Mesenchymal stem cell (in vitro differentiated cells and primary cell): ENCODE data around the gene STAB1.

ENCODE experiments used
- DNase-seq: peaks from one replicate; pipeline ENCODE4 v3.0.0-alpha.2; 2013
- H2AFZ ChIP-seq: one replicate; pipeline ENCODE4 v1.6.1; 2013; ENCODE audit warnings: low read depth, mild to moderate bottlenecking, control low read depth, inconsistent platforms, low read length, moderate library complexity
- H2AK5ac ChIP-seq: 2 replicates; pipeline ENCODE4 v1.6.1; 2013; ENCODE audit warnings: low read length, moderate library complexity, mild to moderate bottlenecking, inconsistent platforms; ENCODE audit not compliant: severe bottlenecking
- H2BK120ac ChIP-seq: one replicate; pipeline ENCODE4 v1.6.1; 2013; ENCODE audit warnings: low read depth, mild to moderate bottlenecking, inconsistent platforms, low read length, moderate library complexity
- H2BK12ac ChIP-seq, 2 experiments: one replicate each; pipeline ENCODE4 v1.6.1; 2013; ENCODE audit warnings: inconsistent platforms in 2 of 2, low read length in 2 of 2, mild to moderate bottlenecking in 2 of 2, moderate library complexity in 2 of 2, control low read depth in 1 of 2
- H2BK15ac ChIP-seq: one replicate; pipeline ENCODE4 v1.6.1; 2013; ENCODE audit warnings: mild to moderate bottlenecking, low read depth, inconsistent platforms; ENCODE audit not compliant: poor library complexity, severe bottlenecking
- H2BK5ac ChIP-seq: 2 replicates; pipeline ENCODE4 v1.6.1; 2013; ENCODE audit warnings: low read depth, mild to moderate bottlenecking, low read length, control low read depth, inconsistent platforms; ENCODE audit not compliant: poor library complexity, severe bottlenecking
- H3K14ac ChIP-seq, 2 experiments: one replicate each; pipeline ENCODE4 v1.6.1; 2013; ENCODE audit warnings: inconsistent platforms in 2 of 2, low read length in 2 of 2, control low read depth in 1 of 2, mild to moderate bottlenecking in 1 of 2, moderate library complexity in 1 of 2
- H3K18ac ChIP-seq, 2 experiments: one replicate each; pipeline ENCODE4 v1.6.1; 2013; ENCODE audit warnings: inconsistent platforms in 2 of 2, low read length in 2 of 2, control low read depth in 1 of 2, low read depth in 1 of 2, mild to moderate bottlenecking in 1 of 2
- H3K23ac ChIP-seq, 2 experiments: one replicate each; pipeline ENCODE4 v1.6.1; 2013; ENCODE audit warnings: inconsistent platforms in 2 of 2, low read length in 2 of 2, mild to moderate bottlenecking in 2 of 2, moderate library complexity in 2 of 2, control low read depth in 1 of 2
- H3K27ac ChIP-seq: 2 replicates; pipeline ENCODE4 v1.5.1; 2013; ENCODE audit warnings: mild to moderate bottlenecking, moderate library complexity, low read length, control low read depth, inconsistent platforms; ENCODE audit not compliant: poor library complexity, severe bottlenecking
- H3K27me3 ChIP-seq, 2 experiments: 2 replicates each; pipeline versions ENCODE4 v1.6.1 to v1.7.0; 2013; ENCODE audit warnings: low read length in 2 of 2, mild to moderate bottlenecking in 2 of 2, moderate library complexity in 2 of 2, control low read depth in 1 of 2, inconsistent platforms in 1 of 2; ENCODE audit not compliant: control insufficient read depth in 1 of 2, insufficient read depth in 1 of 2
- H3K36me3 ChIP-seq, 2 experiments: 2 replicates each; pipeline versions ENCODE4 v1.6.1 to v1.7.0; 2013; ENCODE audit warnings: low read length in 2 of 2, control low read depth in 1 of 2, inconsistent platforms in 1 of 2, low read depth in 1 of 2, mild to moderate bottlenecking in 1 of 2; ENCODE audit not compliant: insufficient read depth in 2 of 2, control insufficient read depth in 1 of 2
- H3K4ac ChIP-seq, 2 experiments: one replicate each; pipeline ENCODE4 v1.6.1; 2013; ENCODE audit warnings: inconsistent platforms in 2 of 2, low read length in 2 of 2, mild to moderate bottlenecking in 2 of 2, moderate library complexity in 2 of 2, control low read depth in 1 of 2, low read depth in 1 of 2
- H3K4me1 ChIP-seq: 2 replicates; pipeline ENCODE4 v1.6.1; 2013; ENCODE audit warnings: low read depth, low read length, control low read depth; ENCODE audit not compliant: control insufficient read depth, insufficient read depth
- H3K4me2 ChIP-seq: 2 replicates; pipeline ENCODE4 v1.6.1; 2013; ENCODE audit warnings: low read length, mild to moderate bottlenecking, inconsistent platforms; ENCODE audit not compliant: poor library complexity, severe bottlenecking
- H3K4me3 ChIP-seq, 2 experiments: 2 replicates each; pipeline versions ENCODE4 v1.5.1 to v1.7.0; 2013; ENCODE audit warnings: low read length in 2 of 2, mild to moderate bottlenecking in 2 of 2, control low read depth in 1 of 2, low read depth in 1 of 2; ENCODE audit not compliant: insufficient read depth in 1 of 2
- H3K79me1 ChIP-seq: replicated peaks from 2 replicates; pipeline ENCODE4 v1.6.1; 2013; ENCODE audit warnings: mild to moderate bottlenecking, control low read depth, low read length, inconsistent platforms; ENCODE audit not compliant: poor library complexity, severe bottlenecking
- H3K9ac ChIP-seq: 2 replicates; pipeline ENCODE4 v1.7.0; 2013; ENCODE audit warnings: mild to moderate bottlenecking, low read length, moderate library complexity
- H3K9me3 ChIP-seq: 2 replicates; pipeline ENCODE4 v1.7.0; 2013; ENCODE audit warnings: mild to moderate bottlenecking, low read length; ENCODE audit not compliant: control insufficient read depth
- H4K8ac ChIP-seq: one replicate; pipeline ENCODE4 v1.6.1; 2013; ENCODE audit warnings: inconsistent platforms, mild to moderate bottlenecking, low read length, moderate library complexity
- H4K91ac ChIP-seq: one replicate; pipeline ENCODE4 v1.6.1; 2013; ENCODE audit warnings: mild to moderate bottlenecking, low read length, inconsistent platforms
- WGBS: methylation state at CpG from one replicate; pipeline ENCODE4 v1.1.7; 2013; ENCODE audit warnings: mixed read lengths; 5-methylcytosine and 5-hydroxymethylcytosine counted together

The STAB1 gene

GRCh38 chr3:52563984-52564383 is 68.8 kb downstream of the STAB1 start:
- H3K18ac ChIP-seq: no peak overlapping the region
- DNase-seq: no peak
- no peak overlapping the region for H3K4ac ChIP-seq
- H3K4me2 ChIP-seq: no peak overlapping the region
- 100% methylated on average over 2 of the region's 2 CpGs for WGBS
- H3K27ac ChIP-seq: no peak overlapping the region
- H3K14ac ChIP-seq: no peak overlapping the region
- H3K9ac ChIP-seq: no peak overlapping the region
- no peak overlapping the region for H2BK15ac ChIP-seq
- no peak overlapping the region for H2BK12ac ChIP-seq
- H3K4me1 ChIP-seq: peaks cover 1% of the 10 kb centered on the region
- H3K36me3 ChIP-seq: peaks cover 24 to 70% of the 10 kb centered on the region in 2 experiments
- no peak overlapping the region for H2BK120ac ChIP-seq
- no peak overlapping the region for H2AFZ ChIP-seq
- H3K23ac ChIP-seq: no peak overlapping the region
- H3K4me3 ChIP-seq: no peak overlapping the region
- H4K8ac ChIP-seq: no peak overlapping the region
- no peaks in the 10 kb centered on the region for H3K27me3 ChIP-seq
- no peak overlapping the region for H4K91ac ChIP-seq
- H3K9me3 ChIP-seq: no peaks in the 10 kb centered on the region
- no peak overlapping the region for H2AK5ac ChIP-seq
- peaks cover 19% of the 10 kb centered on the region for H3K79me1 ChIP-seq
- no peak overlapping the region for H2BK5ac ChIP-seq

GRCh38 chr3:52568069-52568468 is 72.9 kb downstream of the STAB1 start:
- H3K14ac ChIP-seq: no peak overlapping the region
- no peak overlapping the region for H2BK15ac ChIP-seq
- H2BK12ac ChIP-seq: no peak overlapping the region

DNA sequence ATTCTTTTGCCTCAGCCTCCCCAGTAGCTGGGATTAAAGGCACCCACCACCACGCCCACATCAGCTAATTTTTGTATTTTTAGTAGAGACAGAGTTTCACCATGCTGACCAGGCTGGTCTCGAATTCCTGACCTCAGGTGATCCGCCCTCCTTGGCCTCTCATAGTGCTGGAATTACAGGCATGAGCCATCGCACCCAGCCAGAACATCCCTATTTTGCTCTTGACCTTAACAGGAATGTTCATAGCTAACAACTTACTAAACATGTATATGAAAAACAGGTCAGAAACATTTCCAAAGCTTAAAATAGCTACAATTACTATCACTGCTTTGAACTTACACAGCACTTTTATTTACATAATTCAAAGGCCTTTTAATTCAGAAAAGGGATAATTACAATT is 74.9 kb downstream of the STAB1 start:
- DNase-seq: peak; percentile 3
- H4K8ac ChIP-seq: no peak overlapping the region
- H3K14ac ChIP-seq: no peak overlapping the region

More at GRCh38 chr3:52568069-52568468, 72.9 kb downstream of the STAB1 start:
- Histone ChIP-seq H3K27ac (no peak overlapping the region), H2BK120ac (no peak overlapping the region), H3K23ac (no peak overlapping the region), H4K8ac (no peak overlapping the region), H3K79me1 (peaks cover 13% of the 10 kb centered on the region), H4K91ac (no peak overlapping the region), H3K4me1 (peaks cover 1% of the 10 kb centered on the region), H3K36me3 (peaks cover 11 to 46% of the 10 kb centered on the region in 2 experiments), H3K4me2 (no peak overlapping the region), H3K27me3 (no peaks in the 10 kb centered on the region), H3K18ac (no peak overlapping the region), H3K4ac (no peak overlapping the region), H3K9ac (no peak overlapping the region), H2BK5ac (no peak overlapping the region), H3K9me3 (no peaks in the 10 kb centered on the region), H2AFZ (no peak overlapping the region), H3K4me3 (no peak overlapping the region), H2AK5ac (no peak overlapping the region)
- WGBS: 100% methylated on average over 2 of the region's 2 CpGs
- DNase-seq: no peak

DNA sequence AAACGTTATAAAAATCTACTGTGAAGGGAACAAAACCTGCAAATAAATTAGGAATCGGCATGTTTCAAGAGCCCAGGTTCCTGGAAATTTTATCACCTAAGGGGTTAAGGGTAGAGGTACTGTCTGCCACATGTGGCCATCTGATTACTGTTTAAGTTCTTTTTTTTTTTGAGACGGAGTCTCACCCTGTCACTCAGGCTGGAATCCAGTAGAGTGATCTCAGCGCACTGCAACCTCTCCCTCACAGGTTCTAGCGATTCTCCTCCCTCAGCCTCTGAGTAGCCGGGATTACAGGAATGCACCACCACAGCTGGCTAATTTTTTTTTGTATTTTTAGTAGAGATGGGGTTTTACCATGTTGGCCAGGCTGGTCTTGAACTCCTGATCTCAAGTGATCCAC is 77.1 kb downstream of the STAB1 start:
- Histone ChIP-seq H3K4me1 (peaks cover 1% of the 10 kb centered on the region), H2BK120ac (no peak overlapping the region), H3K4me3 (no peak overlapping the region), H3K36me3 (peaks cover 16 to 53% of the 10 kb centered on the region in 2 experiments), H2AFZ (no peak overlapping the region), H3K9me3 (no peaks in the 10 kb centered on the region), H4K91ac (no peak overlapping the region), H3K4me2 (no peak overlapping the region), H2BK5ac (no peak overlapping the region), H4K8ac (no peak overlapping the region), H3K9ac (no peak overlapping the region), H2BK15ac (no peak overlapping the region), H3K27me3 (no peaks in the 10 kb centered on the region), H3K79me1 (peaks cover 14% of the 10 kb centered on the region), H2BK12ac (no peak overlapping the region), H3K18ac (no peak overlapping the region), H3K4ac (no peak overlapping the region), H3K14ac (no peak overlapping the region), H2AK5ac (no peak overlapping the region), H3K27ac (no peak overlapping the region), H3K23ac (no peak overlapping the region)
- 75% methylated on average over 4 of the region's 6 CpGs for WGBS
- no peak for DNase-seq

More for the DNA sequence above, 74.9 kb downstream of the STAB1 start:
- Histone ChIP-seq H3K9me3 (no peaks in the 10 kb centered on the region), H2BK12ac (no peak overlapping the region), H2BK120ac (no peak overlapping the region), H3K27me3 (no peaks in the 10 kb centered on the region), H3K36me3 (peaks cover 16 to 46% of the 10 kb centered on the region in 2 experiments), H3K9ac (peak overlapping the region; percentile 17), H3K79me1 (peaks cover 14% of the 10 kb centered on the region), H4K91ac (no peak overlapping the region), H3K4ac (no peak overlapping the region), H2AFZ (no peak overlapping the region), H2AK5ac (no peak overlapping the region), H3K27ac (no peak overlapping the region), H3K4me2 (no peak overlapping the region), H2BK15ac (no peak overlapping the region), H2BK5ac (no peak overlapping the region), H3K18ac (no peak overlapping the region), H3K4me3 (no peak overlapping the region), H3K4me1 (peaks cover 1% of the 10 kb centered on the region), H3K23ac (no peak overlapping the region)
- 92% methylated on average over 4 of the region's 4 CpGs for WGBS
